HG02623 (cell line): Measurements from ENCODE around the gene MASP1.
"Not testable (repeated sequence)": the region's sequence is repeated elsewhere in the genome, so short reads cannot be mapped to it uniquely, and the experiment has no call there.

Source experiments
- ATAC-seq: cut with Tn5 transposase; IDR thresholded peaks from one replicate; pipeline ENCODE4 v1.9.1; 2021; ENCODE audit warnings: moderate library complexity; ENCODE audit not compliant: unreplicated experiment

The MASP1 gene

GRCh38 chr3:187236962-187237361 lies 54.6 kb downstream of the MASP1 start:
- no peak for ATAC-seq

- ATAC-seq: no peak
Observed at GRCh38 chr3:187230011-187230410, 61.5 kb downstream of the MASP1 start.

DNA sequence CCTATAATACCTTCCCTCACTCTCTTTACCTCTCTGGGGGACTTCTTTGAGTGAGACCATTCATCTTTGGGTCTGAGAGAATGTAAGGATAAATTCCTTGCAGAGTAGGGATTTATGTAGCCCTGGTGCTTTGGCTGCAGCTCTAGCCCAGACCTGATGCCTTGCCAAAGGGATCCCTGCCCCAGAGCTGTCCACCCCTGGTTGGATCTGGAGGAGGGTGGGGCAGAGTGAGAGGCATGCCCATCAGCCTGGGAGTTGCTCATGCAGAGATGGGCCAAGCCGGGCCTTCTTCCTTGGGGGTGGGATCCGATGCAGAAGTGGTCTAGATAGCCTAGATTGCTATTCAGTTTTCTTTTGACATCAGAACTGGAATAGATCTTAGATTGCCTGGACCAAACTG lies 62.8 kb downstream of the MASP1 start:
- ATAC-seq: no peak

DNA sequence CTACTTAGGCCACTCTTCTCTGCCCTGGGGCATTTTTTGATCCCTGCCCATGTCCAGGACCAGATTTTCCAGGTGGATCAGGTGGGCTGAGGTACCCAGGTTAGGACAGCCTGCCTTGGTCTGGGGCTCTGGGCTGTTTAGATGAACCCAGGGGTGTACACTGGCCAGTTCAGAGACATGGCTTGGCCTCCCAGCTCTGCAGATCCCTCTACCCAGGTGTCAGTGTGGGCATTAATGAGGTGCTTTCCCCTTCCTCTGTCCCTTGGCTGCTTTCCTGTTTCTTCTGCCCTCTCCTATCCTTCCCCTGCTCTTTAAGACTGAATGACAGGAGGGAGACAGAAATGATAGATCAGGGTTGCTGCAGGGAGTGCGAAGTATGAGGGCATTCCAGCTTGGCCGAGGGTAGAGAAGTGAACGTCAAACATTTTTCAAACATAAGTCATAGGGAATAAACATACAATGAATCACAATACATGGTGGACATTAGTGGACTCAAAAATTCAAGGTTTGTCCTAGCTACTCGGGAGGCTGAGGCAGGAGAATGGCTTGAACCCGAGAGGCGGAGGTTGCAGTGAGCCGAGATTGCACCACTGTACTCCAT lies 63.8 kb downstream of the MASP1 start:
- ATAC-seq: no peak

DNA sequence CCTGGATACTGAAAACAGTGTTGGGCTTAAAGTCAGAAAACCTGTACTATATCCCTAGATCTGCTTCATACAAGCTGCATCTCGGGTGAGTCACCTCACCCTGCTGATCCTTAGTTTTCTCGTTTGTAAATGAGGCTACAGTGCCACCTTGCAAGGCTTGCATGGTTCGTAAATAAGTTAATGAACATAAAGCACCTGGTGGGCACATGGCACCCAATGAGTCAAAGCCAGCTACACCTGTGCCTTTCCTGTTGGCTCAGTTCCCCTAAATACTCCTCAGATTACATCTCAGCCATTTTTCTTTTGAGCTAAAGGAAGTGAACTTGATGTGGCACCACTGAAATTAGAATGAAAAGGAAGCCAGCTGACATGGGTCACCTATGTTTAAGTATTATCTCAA lies 67.7 kb downstream of the MASP1 start:
- ATAC-seq: no peak

GRCh38 chr3:187222801-187223200 lies 68.7 kb downstream of the MASP1 start:
- ATAC-seq: no peak

GRCh38 chr3:187215460-187215859 lies 76.1 kb downstream of the MASP1 start:
- ATAC-seq: no peak

GRCh38 chr3:187213616-187214015 lies 77.9 kb downstream of the MASP1 start:
- ATAC-seq: no peak

DNA sequence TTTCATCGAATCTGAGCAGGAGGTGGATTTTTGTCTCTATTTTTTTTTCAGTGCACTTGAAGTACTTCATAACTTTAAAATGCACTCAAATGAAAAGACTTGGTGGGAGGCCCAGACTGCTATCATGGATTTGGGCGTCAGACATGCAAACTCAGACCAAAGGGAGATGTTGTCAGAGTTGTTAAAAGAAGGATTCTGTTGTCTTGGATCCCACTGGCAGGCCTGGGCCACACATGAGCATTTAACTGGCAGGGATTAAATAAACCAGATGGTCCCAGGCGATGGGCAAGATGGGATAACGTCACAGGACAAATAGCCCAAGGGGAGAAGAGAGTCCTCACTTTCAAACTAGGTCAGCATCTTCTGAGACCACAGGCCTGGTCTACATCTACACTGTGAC lies 78.8 kb downstream of the MASP1 start:
- ATAC-seq: no peak

DNA sequence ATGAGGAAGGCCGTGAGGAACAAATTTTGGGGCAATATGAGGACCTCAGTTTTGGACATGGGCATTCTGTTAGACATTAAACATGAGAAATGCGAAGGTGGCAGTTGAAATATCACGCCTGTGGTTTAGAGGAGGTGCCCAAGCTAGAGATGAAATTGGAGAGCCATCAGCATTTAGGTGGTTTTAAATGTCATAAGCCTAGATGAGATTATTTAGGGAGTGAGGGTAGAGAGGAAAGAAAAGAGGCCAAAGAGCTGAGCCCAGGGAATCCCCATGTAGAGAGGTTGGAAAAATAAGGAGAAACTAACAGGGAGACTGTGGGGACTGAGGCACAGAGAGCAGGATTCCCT lies 79.4 kb downstream of the MASP1 start:
- ATAC-seq: no peak

DNA sequence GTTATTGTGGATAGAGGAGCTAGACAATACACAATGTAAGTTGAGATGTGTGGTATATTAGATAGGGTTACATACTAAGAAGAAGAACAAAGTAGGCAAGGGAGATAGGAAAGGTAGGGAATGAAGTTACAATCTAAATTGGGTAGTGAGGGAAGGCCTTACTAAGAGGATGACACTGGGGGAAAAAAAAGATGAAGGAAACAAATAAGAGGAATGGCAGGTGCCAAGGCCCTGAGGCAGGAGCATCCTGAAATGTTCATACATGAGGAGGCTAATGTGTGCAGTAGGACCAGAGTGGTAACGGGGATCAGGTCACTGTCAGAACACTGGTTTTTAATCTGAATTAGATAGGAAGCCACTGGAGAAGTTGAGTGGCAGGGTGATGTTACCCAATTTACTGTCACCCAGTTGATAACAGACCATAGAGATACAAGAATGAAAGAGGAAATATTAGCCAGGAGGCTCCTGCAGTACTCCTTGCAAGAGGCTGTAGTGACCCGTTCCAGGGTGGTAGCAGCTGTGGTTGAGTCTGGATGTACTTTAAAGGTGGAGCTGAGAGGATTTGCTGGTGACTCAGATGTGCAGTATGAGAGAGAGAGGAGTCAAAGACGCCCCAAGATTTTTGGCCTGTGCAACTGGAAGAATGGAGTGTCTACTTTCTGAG lies 79.9 kb downstream of the MASP1 start:
- no peak for ATAC-seq

DNA sequence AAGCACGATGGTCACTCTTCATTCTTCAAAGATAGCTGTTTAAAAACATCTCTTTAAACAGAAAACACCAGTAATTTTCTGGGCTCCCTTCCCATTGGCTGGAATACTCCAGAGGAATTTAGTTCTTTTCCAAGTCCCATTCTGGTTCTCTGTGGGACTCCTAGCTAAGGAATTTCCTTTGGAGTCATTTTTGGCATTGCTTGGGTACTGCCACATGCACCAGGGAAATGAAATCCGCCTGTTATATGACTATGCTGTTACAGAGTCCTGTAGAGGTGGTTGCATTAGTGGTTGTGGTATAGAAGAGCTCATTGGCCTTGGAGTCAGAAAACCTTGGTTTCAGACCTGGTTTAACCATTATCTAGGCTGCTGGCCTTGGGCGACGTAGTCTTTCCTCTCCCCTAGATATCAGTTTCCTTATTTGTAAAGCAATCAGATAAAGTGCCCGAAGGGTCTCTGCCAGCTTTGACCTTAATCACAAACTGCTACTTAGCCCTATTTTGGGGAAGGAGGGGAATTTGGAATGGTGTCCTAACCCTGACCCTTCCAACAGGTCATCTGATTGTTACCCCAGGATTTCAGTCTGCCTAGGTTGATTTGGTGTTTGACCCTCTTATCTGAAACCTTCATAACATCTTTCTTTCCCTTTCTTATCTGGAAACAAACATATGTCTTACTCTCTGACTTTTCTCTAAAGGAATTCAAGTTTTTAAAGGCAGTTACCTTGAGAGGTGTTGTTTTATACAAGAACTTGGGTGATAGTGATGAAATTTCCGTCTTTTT lies 80.8 kb downstream of the MASP1 start:
- ATAC-seq: no peak

DNA sequence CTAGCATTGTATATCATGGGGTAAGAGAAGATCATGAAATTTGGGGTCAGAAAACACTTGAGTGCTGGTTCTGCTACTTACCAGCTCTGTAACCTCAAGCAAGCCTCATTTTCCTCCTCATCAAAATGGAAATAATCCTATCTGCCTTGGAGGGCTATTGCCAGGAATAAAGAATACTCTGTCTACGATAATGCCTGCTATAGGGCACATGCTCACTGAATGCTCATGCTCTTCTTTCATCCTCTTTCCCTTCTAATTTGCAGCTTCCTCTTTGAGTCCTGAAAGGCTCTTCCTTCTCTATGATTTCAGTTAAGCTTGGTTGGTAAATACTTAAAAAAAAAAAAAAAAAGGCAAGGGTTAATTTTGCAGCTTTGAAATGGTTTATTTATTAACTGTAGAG lies 81.4 kb downstream of the MASP1 start:
- no peak for ATAC-seq

- ATAC-seq: no peak
Observed at GRCh38 chr3:187209491-187209890, 82.0 kb downstream of the MASP1 start.

DNA sequence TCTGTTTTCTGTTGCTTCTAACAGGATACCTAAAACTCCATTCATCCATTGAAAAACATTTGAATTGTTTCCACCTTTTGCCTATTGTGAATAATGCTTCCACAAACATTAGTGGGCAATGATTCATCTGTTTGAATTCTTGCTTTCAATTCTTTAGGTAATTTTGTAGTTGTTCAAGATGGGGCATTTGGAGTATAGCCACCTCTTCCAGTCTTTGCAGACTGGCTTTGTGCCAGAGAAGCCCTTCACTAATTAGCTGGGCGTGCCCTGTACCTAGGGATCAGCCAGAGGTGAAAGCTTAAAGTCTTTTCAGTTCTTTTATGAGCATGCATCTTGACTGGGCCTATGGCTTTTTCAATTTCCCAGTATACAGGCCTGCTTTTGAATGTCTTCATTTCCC lies 83.4 kb downstream of the MASP1 start:
- ATAC-seq: no peak

DNA sequence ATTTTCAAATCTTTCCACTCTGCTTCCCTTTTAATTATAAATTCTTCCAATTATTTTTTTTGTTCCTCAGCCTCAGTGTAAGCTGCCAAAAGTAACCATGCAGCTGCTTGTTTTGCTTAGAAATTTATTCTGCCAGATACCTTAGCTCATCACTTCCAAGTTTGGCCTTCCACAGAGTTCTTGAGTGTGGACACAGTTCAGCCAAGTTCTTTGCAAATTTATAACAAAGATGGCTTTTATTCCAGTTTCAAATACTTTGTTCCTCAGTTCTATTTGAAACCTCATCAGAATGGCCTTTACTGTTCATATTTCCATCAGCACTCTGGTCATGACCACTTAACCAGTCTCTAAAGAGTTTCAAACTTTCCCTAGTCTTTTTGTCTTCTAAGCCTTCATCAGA lies 83.9 kb downstream of the MASP1 start:
- no peak for ATAC-seq

DNA sequence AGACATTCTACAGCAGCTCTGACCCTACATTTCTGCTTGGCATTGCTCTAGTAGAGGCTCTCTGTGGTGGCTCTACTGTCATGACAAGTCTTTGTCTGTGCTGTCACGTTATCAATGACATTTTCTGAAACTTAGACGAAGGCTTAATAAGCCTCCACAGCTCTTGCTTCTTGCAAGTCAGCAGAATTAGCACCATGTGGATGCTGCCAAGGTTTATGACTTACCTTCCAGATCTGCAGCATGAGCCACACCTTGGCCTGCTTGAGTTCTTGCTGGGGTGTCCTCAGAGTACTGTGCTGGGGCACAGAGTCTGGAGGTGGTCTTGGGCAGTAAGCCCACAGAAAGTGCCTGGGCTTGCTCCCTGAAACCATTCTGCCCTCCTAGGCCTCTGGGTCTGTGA lies 84.5 kb downstream of the MASP1 start:
- no peak for ATAC-seq

DNA sequence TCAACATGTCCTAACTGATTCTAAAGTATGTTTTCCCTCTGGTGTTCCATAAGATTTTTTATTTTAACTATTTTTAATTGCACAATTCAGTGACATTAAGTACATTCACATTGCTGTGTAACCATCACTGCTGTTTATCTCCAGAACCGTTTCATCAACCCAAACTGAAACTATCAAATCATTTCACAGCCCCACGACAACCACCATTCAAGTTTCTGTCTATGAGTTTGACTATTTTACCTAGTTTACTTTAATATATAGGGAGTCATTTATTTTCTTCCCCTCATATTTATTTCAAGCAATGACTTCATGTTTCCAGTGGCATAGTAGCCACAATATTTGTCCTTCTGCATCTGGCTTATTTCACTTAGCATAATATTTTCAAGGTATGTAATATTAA lies 85.9 kb downstream of the MASP1 start:
- no peak for ATAC-seq

DNA sequence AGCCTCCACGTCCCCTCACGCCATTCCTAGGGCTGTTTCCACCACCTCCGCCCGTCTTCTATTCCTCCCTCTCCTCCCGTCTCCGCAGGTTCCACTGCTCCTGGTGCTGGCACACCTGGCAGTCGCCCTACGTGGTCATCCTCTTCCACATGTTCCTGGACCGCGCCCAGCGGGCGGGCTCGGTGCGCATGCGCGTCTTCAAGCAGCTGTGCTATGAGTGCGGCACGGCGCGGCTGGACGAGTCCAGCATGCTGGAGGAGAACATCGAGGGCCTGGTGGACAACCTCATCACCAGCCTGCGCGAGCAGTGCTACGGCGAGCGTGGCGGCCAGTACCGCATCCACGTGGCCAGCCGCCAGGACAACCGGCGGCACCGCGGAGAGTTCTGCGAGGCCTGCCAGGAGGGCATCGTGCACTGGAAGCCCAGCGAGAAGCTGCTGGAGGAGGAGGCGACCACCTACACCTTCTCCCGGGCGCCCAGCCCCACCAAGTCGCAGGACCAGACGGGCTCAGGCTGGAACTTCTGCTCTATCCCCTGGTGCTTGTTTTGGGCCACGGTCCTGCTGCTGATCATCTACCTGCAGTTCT lies 92.0 kb downstream of the MASP1 start:
- not testable (repeated sequence) for ATAC-seq

GRCh38 chr3:187198490-187198889 lies 93.0 kb downstream of the MASP1 start:
- no peak for ATAC-seq

DNA sequence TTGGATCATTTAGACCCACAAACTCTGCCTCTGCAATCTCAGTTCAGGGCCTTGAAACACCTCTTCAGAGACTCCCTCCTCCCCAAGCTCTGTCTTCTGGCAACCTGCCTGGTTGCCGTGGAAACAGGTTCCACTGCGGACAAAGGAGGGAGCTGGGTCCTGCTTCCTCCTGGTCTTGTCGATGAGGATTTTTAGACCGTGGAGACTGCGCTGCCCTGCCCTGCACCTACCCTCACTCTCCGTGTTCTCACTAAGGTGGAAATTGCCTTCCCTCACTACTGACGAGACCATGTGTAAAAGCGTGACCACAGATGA lies 94.2 kb downstream of the MASP1 start, which contains the start of gene RTP1:
TSS of gene RTP1 (plus strand) at position 152 of the 315 bp plus-strand sequence. CDS start at position 182, 30 bp downstream.
- ATAC-seq: no peak
